Measurements from ENCODE around the gene CSNK1G2.

- TF ChIP-seq POLR2A (IDR thresholded peaks at IDR 0.05) (no peak), CTCF (IDR thresholded peaks at IDR 0.05) (no peak)
These were observed 69.2 kb downstream of the CSNK1G2 start for GRCh38 chr19:2010135-2010668.
